Thymus (tissue), 11 donors: Measurements from ENCODE around the gene CASKIN1. TPM values are rescaled to one million over a fixed set of nuclear protein-coding genes. Genes with fewer than 3 reads are reported as not detected.

ENCODE experiments used
- DNase-seq, 9 donors: peaks; one replicate each; pipeline ENCODE4 v3.0.0-alpha.2; 2013; ENCODE audit warnings: low spot score in 9 of 9, low read depth in 6 of 9, missing footprints in 1 of 9
- H3K27ac ChIP-seq, 2 donors: one replicate each; pipeline ENCODE4 v1.5.1; 2013; ENCODE audit warnings: control low read depth in 1 of 2, low read depth in 1 of 2, low read length in 1 of 2, mild to moderate bottlenecking in 1 of 2, moderate library complexity in 1 of 2
- H3K27me3 ChIP-seq, 2 donors: one replicate each; pipeline ENCODE4 v1.5.1; 2013; ENCODE audit warnings: low read length in 1 of 2; ENCODE audit not compliant: control insufficient read depth in 2 of 2, insufficient read depth in 1 of 2
- H3K36me3 ChIP-seq, 2 donors: one replicate each; pipeline ENCODE4 v1.5.1; 2013; ENCODE audit warnings: low read length in 1 of 2, mild to moderate bottlenecking in 1 of 2, moderate library complexity in 1 of 2; ENCODE audit not compliant: control insufficient read depth in 2 of 2, insufficient read depth in 2 of 2
- H3K4me1 ChIP-seq, 2 donors: one replicate each; pipeline ENCODE4 v1.5.1; 2013; ENCODE audit warnings: low read length in 2 of 2; ENCODE audit not compliant: control insufficient read depth in 2 of 2, insufficient read depth in 2 of 2
- H3K4me3 ChIP-seq, 2 donors: one replicate each; pipeline ENCODE4 v1.5.1; 2013; ENCODE audit warnings: low read length in 2 of 2, control low read depth in 1 of 2, mild to moderate bottlenecking in 1 of 2
- H3K9me3 ChIP-seq, 2 donors: one replicate each; pipeline ENCODE4 v1.5.1; 2013; ENCODE audit warnings: low read length in 1 of 2, mild to moderate bottlenecking in 1 of 2; ENCODE audit not compliant: control insufficient read depth in 2 of 2, insufficient read depth in 1 of 2
- WGBS: extraction: QIAGEN DNeasy Blood & Tissue Kit; methylation state at CpG from one replicate; pipeline ENCODE4 v1.1.7; 2013; 5-methylcytosine and 5-hydroxymethylcytosine counted together
- polyA plus RNA-seq: library from polyadenylated mRNA; stranded (reverse); fragments of 200-250 nt; gene quantifications from one replicate; pipeline ENCODE4 v1.2.3, GENCODE V29; 2013
- total RNA-seq: library from RNA; stranded (reverse); fragments of 120-200 nt; gene quantifications from one replicate; pipeline ENCODE4 v1.2.4, GENCODE V29; 2013
- donor health status: healthy.

CASKIN1 gene
- total and polyA plus RNA-seq, 2 donors = 0.05 to 0.48 TPM

- no peak within 1 kb of the TSS for H3K27ac ChIP-seq
- H3K4me3 ChIP-seq = no peak within 1 kb of the TSS
- peaks cover 41 to 47% of the 10 kb centered on the region in 2 donors for H3K36me3 ChIP-seq
- peaks cover 18 to 25% of the 10 kb centered on the region in 2 donors for H3K4me1 ChIP-seq
- peaks cover 0 to 3% of the 10 kb centered on the region in 2 donors for H3K9me3 ChIP-seq
- 90% methylated on average over 24 of the region's 24 CpGs for WGBS
- DNase-seq = no peak
- H3K27me3 ChIP-seq = no peaks in the 10 kb centered on the region
Measured at GRCh38 chr16:2210386-2211365, 14.3 kb upstream of the CASKIN1 start, which contains the start of gene BRICD5. TSS of gene BRICD5 (minus strand) at chr16:2210863. CDS start at chr16:2210833, 30 bp downstream.

- H3K4me3 ChIP-seq = no peak overlapping the region
- H3K27ac ChIP-seq = no peak overlapping the region
- DNase-seq = no peak
- peaks cover 18 to 26% of the 10 kb centered on the region in 2 donors for H3K4me1 ChIP-seq
- 97% methylated on average over 17 of the region's 17 CpGs for WGBS
- peaks cover 41 to 47% of the 10 kb centered on the region in 2 donors for H3K36me3 ChIP-seq
- H3K9me3 ChIP-seq = peaks cover 0 to 3% of the 10 kb centered on the region in 2 donors
- no peaks in the 10 kb centered on the region for H3K27me3 ChIP-seq
Measured at GRCh38 chr16:2210009-2210332, 13.6 kb upstream of the CASKIN1 start.

- Histone ChIP-seq H3K4me1 (peaks cover 23 to 31% of the 10 kb centered on the region in 2 donors), H3K36me3 (peaks cover 41 to 47% of the 10 kb centered on the region in 2 donors)
- 96% methylated on average over 29 of the region's 29 CpGs for WGBS
Measured at GRCh38 chr16:2209258-2210008, 13.0 kb upstream of the CASKIN1 start.

GRCh38 chr16:2208772-2209171, 12.4 kb upstream of the CASKIN1 start:
- WGBS = 98% methylated on average over 9 of the region's 9 CpGs
- no peak overlapping the region for H3K4me3 ChIP-seq
- H3K27me3 ChIP-seq = no peaks in the 10 kb centered on the region
- peaks cover 41 to 47% of the 10 kb centered on the region in 2 donors for H3K36me3 ChIP-seq
- H3K9me3 ChIP-seq = peaks cover 0 to 3% of the 10 kb centered on the region in 2 donors
- peaks cover 23 to 30% of the 10 kb centered on the region in 2 donors for H3K4me1 ChIP-seq
- H3K27ac ChIP-seq = no peak overlapping the region
- no peak for DNase-seq

More at GRCh38 chr16:2209258-2210008, 13.0 kb upstream of the CASKIN1 start:
- no peak for DNase-seq
- Histone ChIP-seq H3K27ac (no peak overlapping the region), H3K4me3 (no peak overlapping the region), H3K27me3 (no peaks in the 10 kb centered on the region), H3K9me3 (peaks cover 0 to 3% of the 10 kb centered on the region in 2 donors)

- Histone ChIP-seq H3K36me3 (peaks cover 41 to 47% of the 10 kb centered on the region in 2 donors), H3K27ac (no peak overlapping the region), H3K27me3 (no peaks in the 10 kb centered on the region), H3K4me1 (peaks cover 18 to 25% of the 10 kb centered on the region in 2 donors), H3K9me3 (peaks cover 0 to 3% of the 10 kb centered on the region in 2 donors), H3K4me3 (no peak overlapping the region)
- no peak for DNase-seq
- WGBS = 97% methylated on average over 23 of the region's 23 CpGs
Measured at GRCh38 chr16:2208308-2208707, 11.9 kb upstream of the CASKIN1 start.

- Histone ChIP-seq H3K27ac (no peak overlapping the region), H3K9me3 (peaks cover 0 to 3% of the 10 kb centered on the region in 2 donors), H3K4me3 (no peak overlapping the region), H3K36me3 (peaks cover 41 to 42% of the 10 kb centered on the region in 2 donors), H3K27me3 (no peaks in the 10 kb centered on the region), H3K4me1 (peaks cover 14 to 21% of the 10 kb centered on the region in 2 donors)
- no peak for DNase-seq
- WGBS = 97% methylated on average over 9 of the region's 9 CpGs
Measured at GRCh38 chr16:2207872-2208271, 11.5 kb upstream of the CASKIN1 start.

GRCh38 chr16:2206780-2207433, 10.5 kb upstream of the CASKIN1 start:
- no peak overlapping the region for H3K27ac ChIP-seq
- H3K4me3 ChIP-seq = no peak overlapping the region
- 98% methylated on average over 23 of the region's 23 CpGs for WGBS
- H3K4me1 ChIP-seq = peaks cover 12 to 13% of the 10 kb centered on the region in 2 donors
- peaks cover 33 to 41% of the 10 kb centered on the region in 2 donors for H3K36me3 ChIP-seq
- peaks cover 0 to 3% of the 10 kb centered on the region in 2 donors for H3K9me3 ChIP-seq
- peaks cover 0 to 3% of the 10 kb centered on the region in 2 donors for H3K27me3 ChIP-seq
- no peak for DNase-seq

GRCh38 chr16:2206420-2206779, 10.0 kb upstream of the CASKIN1 start:
- peak overlapping the region; percentile 79 to 88 for H3K4me3 ChIP-seq
- peaks cover 0 to 3% of the 10 kb centered on the region in 2 donors for H3K9me3 ChIP-seq
- H3K36me3 ChIP-seq = peaks cover 33 to 38% of the 10 kb centered on the region in 2 donors
- H3K27me3 ChIP-seq = peaks cover 0 to 9% of the 10 kb centered on the region in 2 donors
- 92% methylated on average over 18 of the region's 18 CpGs for WGBS
- peaks cover 12 to 13% of the 10 kb centered on the region in 2 donors for H3K4me1 ChIP-seq
- no peak overlapping the region for H3K27ac ChIP-seq
- DNase-seq = no peak
